PC-9 (cell line): ENCODE measurements around the gene BSPRY.

Experiments used
- CTCF ChIP-seq: fragments of 200-600 bp; sonication (generic); conservative IDR thresholded peaks from 2 replicates; pipeline ENCODE4 v1.6.1; 2017; ENCODE audit warnings: mixed run types, antibody characterized with exemption, mild to moderate bottlenecking, moderate library complexity
- EZH2 ChIP-seq: fragments of 200-600 bp; sonication (generic); IDR thresholded peaks from 2 replicates; pipeline ENCODE4 v1.8.0; 2017; ENCODE audit warnings: antibody characterized with exemption, low read depth

DNA sequence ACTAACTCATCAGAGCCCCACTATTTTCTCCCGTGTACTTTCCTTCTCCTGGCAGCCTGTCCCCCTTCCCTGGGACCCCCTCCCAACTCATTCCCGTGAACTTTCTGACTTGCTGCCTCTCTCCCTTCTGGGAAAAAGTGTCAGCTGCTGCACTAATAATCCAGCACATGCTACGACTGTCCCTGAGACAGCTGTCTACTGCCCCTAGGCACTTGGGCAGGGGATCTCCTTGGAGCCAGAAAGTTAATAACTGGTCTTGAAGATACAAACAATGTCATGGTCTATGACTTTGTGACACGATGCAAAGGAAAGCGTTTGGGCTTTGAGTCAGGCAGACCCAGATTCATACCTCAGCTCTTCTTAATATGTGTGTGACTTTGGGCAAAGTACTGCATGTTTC lies 36.1 kb upstream of the BSPRY start:
- TF ChIP-seq EZH2 (no peak), CTCF (no peak)
